Mucosa of rectum (tissue), 2 donors: ENCODE results near the gene TMEM59L.

Experiments used
- H3K27ac ChIP-seq, 2 donors: one replicate each; pipeline ENCODE4 v1.7.0; 2013; ENCODE audit warnings: inconsistent platforms in 2 of 2, low read depth in 2 of 2, low read length in 2 of 2
- H3K27me3 ChIP-seq, 2 donors: one replicate each; pipeline ENCODE4 v1.7.0; 2013; ENCODE audit warnings: low read length in 2 of 2; ENCODE audit not compliant: control insufficient read depth in 2 of 2, insufficient read depth in 2 of 2
- H3K36me3 ChIP-seq, 2 donors: one replicate each; pipeline ENCODE4 v1.7.0; 2013; ENCODE audit warnings: low read length in 2 of 2; ENCODE audit not compliant: control insufficient read depth in 2 of 2, insufficient read depth in 2 of 2
- H3K4me1 ChIP-seq, 2 donors: one replicate each; pipeline ENCODE4 v1.7.0; 2013; ENCODE audit warnings: low read length in 2 of 2, mild to moderate bottlenecking in 1 of 2; ENCODE audit not compliant: control insufficient read depth in 2 of 2, insufficient read depth in 2 of 2
- H3K4me3 ChIP-seq, 2 donors: one replicate each; pipeline ENCODE4 v1.7.0; 2013; ENCODE audit warnings: low read length in 2 of 2
- H3K9ac ChIP-seq, 2 donors: one replicate each; pipeline ENCODE4 v1.7.0; 2013; ENCODE audit warnings: low read length in 2 of 2, low read depth in 1 of 2, mild to moderate bottlenecking in 1 of 2
- H3K9me3 ChIP-seq, 2 donors: one replicate each; pipeline ENCODE4 v1.7.0; 2013; ENCODE audit warnings: low read length in 2 of 2; ENCODE audit not compliant: control insufficient read depth in 2 of 2
- donor health status: healthy.
- donor health status: Normal muscosa, but diverticular disease.

TMEM59L gene

DNA sequence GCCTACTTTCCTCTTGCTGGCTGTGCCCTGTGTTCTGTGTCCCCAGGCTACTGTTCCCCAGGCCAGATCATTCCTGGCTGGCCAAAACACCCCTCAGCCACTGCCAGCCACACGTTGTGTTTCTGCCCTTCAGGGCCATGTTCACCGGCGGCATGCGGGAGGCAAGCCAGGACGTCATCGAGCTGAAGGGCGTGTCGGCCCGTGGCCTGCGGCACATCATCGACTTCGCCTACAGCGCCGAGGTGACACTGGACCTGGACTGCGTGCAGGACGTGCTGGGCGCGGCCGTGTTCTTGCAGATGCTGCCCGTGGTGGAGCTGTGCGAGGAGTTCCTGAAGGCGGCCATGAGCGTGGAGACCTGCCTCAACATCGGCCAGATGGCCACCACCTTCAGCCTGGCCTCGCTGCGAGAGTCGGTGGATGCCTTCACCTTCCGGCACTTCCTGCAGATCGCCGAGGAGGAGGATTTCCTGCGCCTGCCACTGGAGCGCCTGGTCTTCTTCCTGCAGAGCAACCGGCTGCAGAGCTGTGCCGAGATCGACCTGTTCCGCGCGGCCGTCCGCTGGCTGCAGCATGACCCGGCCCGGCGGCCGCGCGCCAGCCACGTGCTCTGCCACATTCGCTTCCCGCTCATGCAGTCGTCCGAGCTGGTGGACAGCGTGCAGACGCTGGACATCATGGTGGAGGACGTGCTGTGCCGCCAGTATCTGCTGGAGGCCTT is 55.0 kb downstream of the TMEM59L start:
- Histone ChIP-seq H3K27me3 (no peaks in the 10 kb centered on the region), H3K9ac (no peak overlapping the region), H3K36me3 (peaks cover 6 to 12% of the 10 kb centered on the region in 2 donors), H3K27ac (no peak overlapping the region), H3K4me3 (no peak overlapping the region), H3K4me1 (no peaks in the 10 kb centered on the region), H3K9me3 (no peaks in the 10 kb centered on the region)

DNA sequence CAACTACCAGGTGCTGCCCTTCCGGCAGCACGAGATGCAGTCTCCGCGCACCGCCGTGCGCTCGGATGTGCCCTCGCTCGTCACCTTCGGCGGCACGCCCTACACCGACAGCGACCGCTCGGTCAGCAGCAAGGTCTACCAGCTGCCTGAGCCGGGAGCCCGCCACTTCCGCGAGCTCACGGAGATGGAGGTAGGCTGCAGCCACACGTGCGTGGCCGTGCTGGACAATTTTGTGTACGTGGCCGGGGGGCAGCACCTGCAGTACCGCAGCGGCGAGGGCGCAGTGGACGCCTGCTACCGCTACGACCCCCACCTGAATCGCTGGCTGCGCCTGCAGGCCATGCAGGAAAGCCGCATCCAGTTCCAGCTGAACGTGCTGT is 55.6 kb downstream of the TMEM59L start:
- H3K27me3 ChIP-seq, result no peaks in the 10 kb centered on the region
- no peaks in the 10 kb centered on the region for H3K9me3 ChIP-seq
- peaks cover 6 to 12% of the 10 kb centered on the region in 2 donors for H3K36me3 ChIP-seq
- H3K27ac ChIP-seq, result no peak overlapping the region
- H3K4me1 ChIP-seq, result no peaks in the 10 kb centered on the region
- H3K9ac ChIP-seq, result no peak overlapping the region
- H3K4me3 ChIP-seq, result no peak overlapping the region

DNA sequence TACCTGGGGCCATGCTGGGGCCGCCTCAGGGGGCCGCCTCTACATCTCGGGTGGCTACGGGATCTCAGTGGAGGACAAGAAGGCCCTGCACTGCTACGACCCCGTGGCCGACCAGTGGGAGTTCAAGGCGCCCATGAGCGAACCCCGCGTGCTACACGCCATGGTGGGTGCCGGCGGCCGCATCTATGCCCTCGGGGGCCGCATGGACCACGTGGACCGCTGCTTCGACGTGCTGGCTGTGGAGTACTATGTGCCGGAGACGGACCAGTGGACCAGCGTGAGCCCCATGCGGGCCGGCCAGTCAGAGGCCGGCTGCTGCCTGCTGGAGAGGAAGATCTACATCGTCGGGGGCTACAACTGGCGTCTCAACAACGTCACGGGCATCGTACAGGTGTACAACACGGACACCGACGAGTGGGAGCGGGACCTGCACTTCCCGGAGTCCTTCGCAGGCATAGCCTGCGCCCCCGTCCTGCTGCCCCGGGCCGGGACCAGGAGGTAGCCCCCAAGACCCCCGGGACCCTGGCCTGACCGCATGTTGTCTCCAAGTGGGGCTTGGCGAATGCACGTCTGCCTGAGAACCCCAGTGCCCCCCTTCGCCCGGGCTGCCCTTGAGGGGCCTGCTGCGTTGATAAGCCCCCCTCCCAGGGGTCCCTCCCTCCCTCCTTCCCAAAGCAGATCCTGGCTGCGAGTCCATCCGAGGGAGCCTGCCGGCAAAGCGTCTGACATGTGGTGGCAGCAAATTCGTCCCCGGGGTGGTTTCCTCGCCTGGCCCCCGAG is 56.3 kb downstream of the TMEM59L start:
- H3K4me1 ChIP-seq, result no peaks in the 10 kb centered on the region
- no peaks in the 10 kb centered on the region for H3K27me3 ChIP-seq
- H3K4me3 ChIP-seq, result no peak overlapping the region
- H3K9ac ChIP-seq, result no peak overlapping the region
- H3K27ac ChIP-seq, result no peak overlapping the region
- H3K36me3 ChIP-seq, result peaks cover 6 to 12% of the 10 kb centered on the region in 2 donors
- H3K9me3 ChIP-seq, result no peaks in the 10 kb centered on the region

DNA sequence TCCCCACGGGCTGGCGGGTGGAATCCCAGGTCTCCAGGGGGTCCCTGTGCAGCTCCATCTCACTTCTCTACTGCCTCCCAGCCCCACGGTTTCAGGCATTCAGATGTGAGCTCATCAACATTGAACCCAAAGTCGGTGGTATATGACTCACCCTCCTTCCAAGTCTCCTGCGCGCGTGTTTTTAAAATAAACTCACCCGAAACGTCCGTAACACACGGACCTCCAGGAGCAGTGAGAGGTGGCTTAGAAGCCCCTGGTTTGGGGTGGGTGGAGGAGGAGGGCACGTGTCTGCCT is 56.8 kb downstream of the TMEM59L start:
- Histone ChIP-seq H3K9me3 (no peaks in the 10 kb centered on the region), H3K9ac (no peak overlapping the region), H3K4me3 (no peak overlapping the region), H3K4me1 (no peaks in the 10 kb centered on the region), H3K36me3 (peaks cover 6 to 12% of the 10 kb centered on the region in 2 donors), H3K27ac (no peak overlapping the region), H3K27me3 (no peaks in the 10 kb centered on the region)

DNA sequence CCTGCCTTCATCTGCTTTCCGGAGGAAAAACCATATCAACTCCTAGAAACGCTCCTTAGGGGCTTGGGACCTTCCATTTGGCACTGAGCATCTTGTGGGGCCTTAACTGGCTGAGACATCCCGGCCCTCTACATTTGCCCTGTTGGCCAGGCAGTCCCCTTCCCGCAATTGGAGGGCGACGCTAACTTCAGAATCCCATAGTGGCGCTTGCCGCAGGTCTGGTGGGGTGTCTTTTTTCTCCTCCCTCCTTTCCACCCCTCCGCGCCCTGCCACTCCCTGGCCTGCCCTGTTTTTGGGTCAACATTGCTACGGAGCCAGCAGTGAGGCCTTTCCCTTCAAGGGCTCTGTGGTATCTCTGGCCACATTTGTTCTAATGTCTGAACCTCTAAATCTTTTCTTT is 57.2 kb downstream of the TMEM59L start:
- Histone ChIP-seq H3K27me3 (no peaks in the 10 kb centered on the region), H3K9me3 (no peaks in the 10 kb centered on the region), H3K9ac (no peak overlapping the region), H3K36me3 (peaks cover 6 to 12% of the 10 kb centered on the region in 2 donors), H3K27ac (no peak overlapping the region), H3K4me3 (no peak overlapping the region), H3K4me1 (no peaks in the 10 kb centered on the region)

DNA sequence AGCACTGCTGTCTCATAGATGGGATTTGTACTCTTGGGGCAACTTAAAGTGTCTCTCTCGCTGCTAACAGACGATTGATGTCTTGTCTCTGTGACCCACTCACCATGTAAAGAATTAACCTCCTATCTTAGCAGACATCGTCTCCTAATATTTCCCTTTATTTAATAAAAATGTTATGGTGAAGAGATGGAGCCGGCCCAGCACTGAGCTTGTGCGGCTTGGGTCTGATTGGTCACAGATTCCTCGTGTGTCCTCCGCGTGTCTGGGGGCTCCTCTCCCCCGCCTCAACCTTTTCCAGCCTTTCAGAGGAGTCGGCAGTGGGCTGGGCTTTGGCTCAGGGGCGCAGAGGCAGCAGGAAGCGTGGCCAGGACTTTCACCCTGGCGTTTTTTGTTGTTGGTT is 57.6 kb downstream of the TMEM59L start:
- Histone ChIP-seq H3K4me1 (no peaks in the 10 kb centered on the region), H3K27me3 (no peaks in the 10 kb centered on the region)

More for the DNA sequence above, 57.6 kb downstream of the TMEM59L start:
- no peak overlapping the region for H3K4me3 ChIP-seq
- peaks cover 6 to 12% of the 10 kb centered on the region in 2 donors for H3K36me3 ChIP-seq
- H3K9me3 ChIP-seq, result no peaks in the 10 kb centered on the region
- no peak overlapping the region for H3K27ac ChIP-seq
- H3K9ac ChIP-seq, result no peak overlapping the region
